Ovary (tissue), 3 donors: ENCODE measurements around the gene ZHX3.

Experiments
- CTCF ChIP-seq, 3 donors: fragments of 450-650 bp in 2 of 3; fragments of 200-600 bp in 1 of 3; IDR thresholded peaks; one replicate each; pipeline versions ENCODE4 v1.5.1 to v1.8.0; 2016 to 2022; ENCODE audit warnings: antibody characterized with exemption in 3 of 3, mild to moderate bottlenecking in 1 of 3
- POLR2A ChIP-seq: fragments of 450-650 bp; IDR thresholded peaks from one replicate; pipeline ENCODE4 v1.6.1; 2017; ENCODE audit warnings: antibody characterized with exemption, mild to moderate bottlenecking, moderate library complexity
- donor health status: DM: no; HTN: no; CAD: no.

- TF ChIP-seq CTCF (IDR thresholded peaks at IDR 0.05) (no peak), POLR2A (no peak)
Observed at GRCh38 chr20:41201760-41202159, 115.8 kb downstream of the ZHX3 start.
